Breast epithelium (tissue), 4 donors: ENCODE data around the gene GPR155. TPM values are rescaled to one million over a fixed set of nuclear protein-coding genes. Genes with fewer than 3 reads are reported as not detected.
"Not testable (repeated sequence)": the region's sequence is repeated elsewhere in the genome, so short reads cannot be mapped to it uniquely, and the experiment has no call there.

Experiments
- DNase-seq, 2 donors: peaks; one replicate each; pipeline ENCODE4 v3.0.0-alpha.2; 2019; ENCODE audit warnings: low spot score in 2 of 2
- H3K27ac ChIP-seq, 2 donors: fragments of 200-600 bp; sonication (generic) in 1 of 2; one replicate each; pipeline ENCODE4 v1.5.1; 2016 to 2019; ENCODE audit warnings: mild to moderate bottlenecking in 1 of 2
- H3K27me3 ChIP-seq, 2 donors: fragments of 200-600 bp; sonication (generic) in 1 of 2; one replicate each; pipeline versions ENCODE4 v1.5.1 to v1.6.0; 2017 to 2019; ENCODE audit warnings: control low read depth in 1 of 2, mild to moderate bottlenecking in 1 of 2
- H3K36me3 ChIP-seq: fragments of 200-600 bp; one replicate; pipeline ENCODE4 v1.5.1; 2019
- H3K4me1 ChIP-seq, 2 donors: fragments of 200-600 bp; sonication (generic); one replicate each; pipeline ENCODE4 v1.5.1; 2016 to 2019; ENCODE audit warnings: control low read depth in 1 of 2
- H3K4me3 ChIP-seq, 3 donors: fragments of 200-600 bp; sonication (generic); 1 replicate in 2 of 3; 2 replicates in 1 of 3; pipeline ENCODE4 v1.5.1; 2016 to 2019; ENCODE audit warnings: mild to moderate bottlenecking in 3 of 3, moderate library complexity in 2 of 3
- H3K9me3 ChIP-seq, 2 donors: fragments of 200-600 bp; sonication (generic) in 1 of 2; one replicate each; pipeline ENCODE4 v1.5.1; 2016 to 2019; ENCODE audit warnings: control low read depth in 1 of 2
- POLR2A ChIP-seq: fragments of 450-650 bp; IDR thresholded peaks from one replicate; pipeline ENCODE4 v1.6.1; 2016; ENCODE audit warnings: antibody characterized with exemption, mild to moderate bottlenecking, moderate library complexity
- POLR2AphosphoS5 ChIP-seq, 3 donors: sonication (generic); formaldehyde crosslinking; IDR thresholded peaks; one replicate each; pipeline ENCODE4 v1.6.1; 2017; ENCODE audit warnings: antibody characterized with exemption in 3 of 3
- intact Hi-C: fragments of 100-400 bp; cut with DNase I; formaldehyde crosslinking; loops from one replicate; pipeline ENCODE4 v1.15.1; 2023; ENCODE audit warnings: low total_unique reads
- total RNA-seq, 3 donors: library from RNA; depleted of rRNA; stranded (reverse); fragments of >200 nt; gene quantifications; one replicate each; pipeline ENCODE4 v1.1.0, GENCODE V29; 2016
- TF ChIP-seq, protein P1 (sequence below), 3 donors: fragments of 450-650 bp; IDR thresholded peaks; one replicate each; pipeline ENCODE4 v1.5.1; 2016 to 2017; ENCODE audit warnings: antibody characterized with exemption in 3 of 3, mild to moderate bottlenecking in 3 of 3, moderate library complexity in 3 of 3

GPR155 gene
- total RNA-seq, 3 donors from 2014 or later: 4.3 to 7.2 (median 5.0) TPM

DNA sequence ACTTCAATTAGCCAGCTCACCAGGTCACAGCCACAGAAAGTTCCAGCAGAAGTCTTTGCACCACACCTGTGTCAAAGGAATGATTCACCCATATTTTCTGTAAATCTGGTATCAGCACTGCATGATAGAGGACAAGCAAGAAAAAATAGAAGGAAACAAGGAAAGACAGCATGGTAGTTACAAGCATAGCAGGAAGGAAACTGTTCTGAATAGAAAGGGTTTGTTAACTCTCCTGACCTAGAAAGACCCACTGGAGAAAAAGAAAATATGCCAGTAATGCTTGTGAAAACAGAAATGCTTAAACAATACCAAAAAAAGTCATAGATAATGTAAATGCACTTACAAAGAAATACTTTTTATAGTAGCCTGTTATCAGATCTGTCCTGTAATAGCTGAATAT, 50.5 kb downstream of the GPR155 start:
- Histone ChIP-seq H3K36me3 (no peaks in the 10 kb centered on the region), H3K27ac (no peak overlapping the region)

DNA sequence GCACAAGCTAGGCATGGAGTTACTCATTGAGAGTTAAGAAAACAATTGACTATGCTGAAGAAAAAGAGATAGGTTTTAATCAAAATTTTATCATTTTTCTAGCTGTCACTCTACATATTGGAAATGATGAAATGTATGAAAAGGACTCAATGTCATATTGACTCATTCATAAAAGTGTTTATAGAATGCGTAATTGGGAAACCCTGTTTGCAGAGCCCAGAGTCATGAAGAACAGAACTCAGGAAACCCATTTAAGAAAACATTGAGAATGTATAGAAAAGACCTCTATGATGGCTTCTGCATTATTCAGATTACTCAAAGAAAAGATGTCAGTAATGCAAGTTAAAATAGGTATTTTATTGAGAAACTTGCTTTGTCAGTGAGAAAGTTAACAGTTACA, 54.9 kb downstream of the GPR155 start:
- Histone ChIP-seq H3K36me3 (no peaks in the 10 kb centered on the region), H3K4me3 (no peak overlapping the region)
- intact Hi-C loops: no loop called here

More for the DNA sequence above, 50.5 kb downstream of the GPR155 start:
- H3K27me3 ChIP-seq: no peaks in the 10 kb centered on the region
- H3K4me3 ChIP-seq: no peak overlapping the region
- H3K4me1 ChIP-seq: no peaks in the 10 kb centered on the region
- no peak for DNase-seq
- intact Hi-C loops: no loop called here
- TF ChIP-seq, protein P1, sequence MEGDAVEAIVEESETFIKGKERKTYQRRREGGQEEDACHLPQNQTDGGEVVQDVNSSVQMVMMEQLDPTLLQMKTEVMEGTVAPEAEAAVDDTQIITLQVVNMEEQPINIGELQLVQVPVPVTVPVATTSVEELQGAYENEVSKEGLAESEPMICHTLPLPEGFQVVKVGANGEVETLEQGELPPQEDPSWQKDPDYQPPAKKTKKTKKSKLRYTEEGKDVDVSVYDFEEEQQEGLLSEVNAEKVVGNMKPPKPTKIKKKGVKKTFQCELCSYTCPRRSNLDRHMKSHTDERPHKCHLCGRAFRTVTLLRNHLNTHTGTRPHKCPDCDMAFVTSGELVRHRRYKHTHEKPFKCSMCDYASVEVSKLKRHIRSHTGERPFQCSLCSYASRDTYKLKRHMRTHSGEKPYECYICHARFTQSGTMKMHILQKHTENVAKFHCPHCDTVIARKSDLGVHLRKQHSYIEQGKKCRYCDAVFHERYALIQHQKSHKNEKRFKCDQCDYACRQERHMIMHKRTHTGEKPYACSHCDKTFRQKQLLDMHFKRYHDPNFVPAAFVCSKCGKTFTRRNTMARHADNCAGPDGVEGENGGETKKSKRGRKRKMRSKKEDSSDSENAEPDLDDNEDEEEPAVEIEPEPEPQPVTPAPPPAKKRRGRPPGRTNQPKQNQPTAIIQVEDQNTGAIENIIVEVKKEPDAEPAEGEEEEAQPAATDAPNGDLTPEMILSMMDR (IDR thresholded peaks at IDR 0.05): no peak
- no peak for TF ChIP-seq POLR2A
- TF ChIP-seq POLR2AphosphoS5 (IDR thresholded peaks at IDR 0.05): no peak
- no peaks in the 10 kb centered on the region for H3K9me3 ChIP-seq

DNA sequence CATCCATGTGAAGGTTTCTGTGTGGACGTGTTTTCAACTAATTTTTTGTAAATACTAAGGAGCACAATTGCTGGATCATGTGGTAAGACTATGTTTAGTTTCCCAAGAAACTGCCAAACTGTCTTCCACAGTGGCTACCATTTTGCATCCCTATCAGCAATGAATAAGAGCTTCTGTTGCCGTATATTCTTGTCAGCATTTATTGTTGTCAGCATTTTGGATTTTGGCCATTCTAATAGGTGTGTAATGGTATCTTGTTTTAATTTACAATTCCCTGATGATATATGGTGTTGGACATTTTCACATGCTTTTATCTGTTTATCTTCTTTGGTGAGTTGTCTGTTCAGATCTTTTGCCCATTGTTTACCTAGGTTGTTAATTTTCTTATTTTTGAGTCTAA, 56.8 kb downstream of the GPR155 start:
- Histone ChIP-seq H3K9me3 (no peaks in the 10 kb centered on the region), H3K27me3 (no peaks in the 10 kb centered on the region), H3K4me1 (no peaks in the 10 kb centered on the region), H3K4me3 (no peak overlapping the region), H3K27ac (no peak overlapping the region), H3K36me3 (no peaks in the 10 kb centered on the region)
- DNase-seq: no peak
- TF ChIP-seq, protein P1 (IDR thresholded peaks at IDR 0.05): no peak
- TF ChIP-seq POLR2A (no peak), POLR2AphosphoS5 (IDR thresholded peaks at IDR 0.05) (no peak)
- intact Hi-C loops: no loop called here

More for the DNA sequence above, 54.9 kb downstream of the GPR155 start:
- DNase-seq: no peak
- H3K27ac ChIP-seq: no peak overlapping the region
- no peaks in the 10 kb centered on the region for H3K27me3 ChIP-seq
- H3K4me1 ChIP-seq: no peaks in the 10 kb centered on the region
- no peaks in the 10 kb centered on the region for H3K9me3 ChIP-seq
- TF ChIP-seq, protein P1 (IDR thresholded peaks at IDR 0.05): no peak
- TF ChIP-seq POLR2AphosphoS5 (IDR thresholded peaks at IDR 0.05): no peak
- no peak for TF ChIP-seq POLR2A

DNA sequence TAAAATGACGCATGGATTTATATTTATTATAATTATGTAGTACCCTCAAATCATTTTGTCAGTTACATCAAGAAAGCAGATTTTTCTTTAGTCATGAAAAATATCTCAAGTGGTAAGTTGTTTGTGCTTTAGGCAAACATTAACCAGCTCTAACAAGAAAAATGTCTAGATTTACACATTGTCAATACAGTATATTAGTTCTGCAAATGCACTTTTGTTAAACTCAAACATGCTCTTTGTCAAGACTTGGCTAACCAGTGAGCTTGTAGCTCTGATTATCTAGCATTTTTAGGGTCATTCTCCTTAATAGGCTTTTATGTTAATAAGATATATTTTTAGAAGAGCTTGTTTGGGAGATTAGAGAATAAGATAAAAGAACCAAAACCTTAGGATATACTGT, 58.6 kb downstream of the GPR155 start:
- DNase-seq: no peak
- Histone ChIP-seq H3K4me1 (no peaks in the 10 kb centered on the region), H3K36me3 (no peaks in the 10 kb centered on the region), H3K27me3 (no peaks in the 10 kb centered on the region), H3K9me3 (no peaks in the 10 kb centered on the region), H3K4me3 (no peak overlapping the region), H3K27ac (no peak overlapping the region)
- intact Hi-C loops: loop anchor here (5.0 kb wide), 1 partner anchor 209 kb away; no protein-coding TSS in a partner anchor
- TF ChIP-seq POLR2A (no peak), POLR2AphosphoS5 (IDR thresholded peaks at IDR 0.05) (no peak)
- TF ChIP-seq, protein P1 (IDR thresholded peaks at IDR 0.05): no peak

DNA sequence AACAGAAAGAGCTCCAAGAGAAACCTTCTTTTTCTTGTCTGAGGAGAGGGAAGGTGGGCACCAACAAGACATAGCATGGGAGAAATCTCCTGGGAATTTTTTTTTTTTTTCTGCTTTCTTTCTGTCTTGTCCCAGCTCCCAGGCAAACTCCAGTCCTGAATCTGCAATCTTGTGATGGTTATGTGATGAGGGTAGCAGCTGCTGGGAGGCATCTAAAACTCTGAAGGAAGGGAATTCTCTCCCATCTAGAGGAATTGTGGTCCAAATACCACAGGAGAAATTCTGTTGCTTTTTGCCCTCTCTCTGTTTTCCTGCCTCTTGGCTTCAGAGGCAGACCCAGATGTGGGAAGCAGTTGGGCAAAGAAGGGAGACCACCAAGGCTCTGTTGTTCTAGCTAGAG, 74.6 kb downstream of the GPR155 start:
- Histone ChIP-seq H3K9me3 (no peaks in the 10 kb centered on the region), H3K27ac (no peak overlapping the region), H3K4me1 (no peaks in the 10 kb centered on the region), H3K27me3 (no peaks in the 10 kb centered on the region), H3K4me3 (no peak overlapping the region), H3K36me3 (no peaks in the 10 kb centered on the region)
- DNase-seq: no peak
- TF ChIP-seq, protein P1 (IDR thresholded peaks at IDR 0.05): no peak
- no peak for TF ChIP-seq POLR2A
- no peak for TF ChIP-seq POLR2AphosphoS5 (IDR thresholded peaks at IDR 0.05)
- intact Hi-C loops: no loop called here

DNA sequence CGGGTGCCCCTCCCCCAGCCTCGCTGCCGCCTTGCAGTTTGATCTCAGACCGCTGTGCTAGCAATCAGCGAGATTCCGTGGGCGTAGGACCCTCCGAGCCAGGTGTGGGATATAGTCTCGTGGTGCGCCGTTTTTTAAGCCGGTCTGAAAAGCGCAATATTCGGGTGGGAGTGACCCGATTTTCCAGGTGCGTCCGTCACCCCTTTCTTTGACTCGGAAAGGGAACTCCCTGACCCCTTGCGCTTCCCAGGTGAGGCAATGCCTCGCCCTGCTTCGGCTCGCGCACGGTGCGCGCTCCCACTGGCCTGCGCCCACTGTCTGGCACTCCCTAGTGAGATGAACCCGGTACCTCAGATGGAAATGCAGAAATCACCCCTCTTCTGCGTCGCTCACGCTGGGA, 76.8 kb downstream of the GPR155 start:
- intact Hi-C loops, H3K36me3 ChIP-seq, H3K4me3 ChIP-seq, H3K27ac ChIP-seq, H3K4me1 ChIP-seq, H3K27me3 ChIP-seq, H3K9me3 ChIP-seq, DNase-seq: not testable (repeated sequence)
